GM12873 (cell line): ENCODE results near the gene HPS1.

ENCODE experiments used
- TF ChIP-seq, protein P1 (sequence below): IDR thresholded peaks from 2 replicates; pipeline ENCODE4 v1.5.1; 2012; ENCODE audit warnings: low read depth, mild to moderate bottlenecking, moderate library complexity, low read length, control low read depth; ENCODE audit not compliant: insufficient read depth; ENCODE audit errors: missing control alignments

Gene HPS1

DNA sequence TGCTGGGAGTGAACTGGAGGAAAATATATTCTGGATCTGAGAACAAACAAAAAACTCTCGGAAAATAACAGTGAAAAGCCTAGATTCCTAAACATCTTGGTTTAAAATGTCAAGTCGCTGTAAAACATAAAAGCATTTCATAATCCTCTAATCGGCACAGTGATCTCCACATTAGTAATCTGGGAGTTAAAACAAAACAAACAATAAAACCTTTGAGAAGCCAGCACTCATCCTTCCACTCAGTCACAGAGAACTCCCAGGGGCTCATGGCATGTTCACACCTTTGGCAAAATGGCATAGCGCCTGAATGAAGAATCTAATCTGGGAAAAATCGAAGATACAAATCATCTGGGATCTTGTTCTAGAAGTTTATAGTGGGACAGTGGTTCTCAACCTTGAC lies 24.1 kb upstream of the HPS1 start:
- TF ChIP-seq, protein P1, sequence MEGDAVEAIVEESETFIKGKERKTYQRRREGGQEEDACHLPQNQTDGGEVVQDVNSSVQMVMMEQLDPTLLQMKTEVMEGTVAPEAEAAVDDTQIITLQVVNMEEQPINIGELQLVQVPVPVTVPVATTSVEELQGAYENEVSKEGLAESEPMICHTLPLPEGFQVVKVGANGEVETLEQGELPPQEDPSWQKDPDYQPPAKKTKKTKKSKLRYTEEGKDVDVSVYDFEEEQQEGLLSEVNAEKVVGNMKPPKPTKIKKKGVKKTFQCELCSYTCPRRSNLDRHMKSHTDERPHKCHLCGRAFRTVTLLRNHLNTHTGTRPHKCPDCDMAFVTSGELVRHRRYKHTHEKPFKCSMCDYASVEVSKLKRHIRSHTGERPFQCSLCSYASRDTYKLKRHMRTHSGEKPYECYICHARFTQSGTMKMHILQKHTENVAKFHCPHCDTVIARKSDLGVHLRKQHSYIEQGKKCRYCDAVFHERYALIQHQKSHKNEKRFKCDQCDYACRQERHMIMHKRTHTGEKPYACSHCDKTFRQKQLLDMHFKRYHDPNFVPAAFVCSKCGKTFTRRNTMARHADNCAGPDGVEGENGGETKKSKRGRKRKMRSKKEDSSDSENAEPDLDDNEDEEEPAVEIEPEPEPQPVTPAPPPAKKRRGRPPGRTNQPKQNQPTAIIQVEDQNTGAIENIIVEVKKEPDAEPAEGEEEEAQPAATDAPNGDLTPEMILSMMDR, result no peak

DNA sequence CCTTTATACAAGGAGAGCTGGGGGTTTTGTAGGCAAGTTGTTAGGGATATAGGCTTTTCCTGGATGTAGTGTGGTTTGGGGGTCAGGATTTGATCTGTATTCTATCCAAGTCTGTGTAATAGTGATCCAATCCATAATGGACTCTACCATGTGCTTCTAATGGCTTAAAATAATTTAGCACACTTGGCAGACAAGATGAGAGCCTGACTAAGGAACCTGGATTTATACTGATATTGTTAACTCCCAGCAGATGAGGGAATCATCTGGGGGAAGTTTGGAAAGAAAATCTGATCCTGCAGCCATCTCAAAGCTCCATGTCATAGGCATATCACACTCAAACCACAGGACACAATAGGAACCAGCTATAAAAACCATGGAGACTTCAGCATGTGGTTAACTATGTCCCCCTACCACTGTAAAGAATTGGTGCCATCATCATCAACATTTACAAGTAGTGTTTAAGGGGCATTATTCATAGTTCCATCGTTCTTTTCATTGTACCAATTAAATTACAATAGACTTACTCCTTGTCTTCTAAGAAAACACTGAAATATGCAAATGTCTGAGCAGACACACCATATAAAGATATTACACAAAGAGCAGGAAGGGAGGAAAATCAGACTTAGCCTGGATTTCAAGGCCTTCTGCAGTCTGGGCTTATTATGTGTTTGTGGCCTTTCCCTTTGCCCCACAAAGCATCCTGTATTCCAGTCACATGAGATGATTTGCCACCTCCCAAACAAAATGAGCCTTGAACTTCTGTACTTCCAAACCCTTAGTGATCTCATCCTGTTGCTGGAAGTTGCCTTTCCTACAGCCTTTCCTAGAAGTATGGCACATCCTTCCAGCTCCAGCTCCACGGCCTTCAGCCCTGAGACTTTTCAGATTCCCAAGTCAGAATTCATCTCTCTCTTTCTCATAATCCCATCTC lies 22.5 kb upstream of the HPS1 start:
- TF ChIP-seq, protein P1, result no peak

GRCh38 chr10:98467506-98468318 lies 21.0 kb upstream of the HPS1 start:
- TF ChIP-seq, protein P1, result peak; percentile 91

GRCh38 chr10:98466861-98467505 lies 20.2 kb upstream of the HPS1 start:
- TF ChIP-seq, protein P1, result no peak

GRCh38 chr10:98465866-98466265 lies 19.1 kb upstream of the HPS1 start:
- TF ChIP-seq, protein P1, result no peak

DNA sequence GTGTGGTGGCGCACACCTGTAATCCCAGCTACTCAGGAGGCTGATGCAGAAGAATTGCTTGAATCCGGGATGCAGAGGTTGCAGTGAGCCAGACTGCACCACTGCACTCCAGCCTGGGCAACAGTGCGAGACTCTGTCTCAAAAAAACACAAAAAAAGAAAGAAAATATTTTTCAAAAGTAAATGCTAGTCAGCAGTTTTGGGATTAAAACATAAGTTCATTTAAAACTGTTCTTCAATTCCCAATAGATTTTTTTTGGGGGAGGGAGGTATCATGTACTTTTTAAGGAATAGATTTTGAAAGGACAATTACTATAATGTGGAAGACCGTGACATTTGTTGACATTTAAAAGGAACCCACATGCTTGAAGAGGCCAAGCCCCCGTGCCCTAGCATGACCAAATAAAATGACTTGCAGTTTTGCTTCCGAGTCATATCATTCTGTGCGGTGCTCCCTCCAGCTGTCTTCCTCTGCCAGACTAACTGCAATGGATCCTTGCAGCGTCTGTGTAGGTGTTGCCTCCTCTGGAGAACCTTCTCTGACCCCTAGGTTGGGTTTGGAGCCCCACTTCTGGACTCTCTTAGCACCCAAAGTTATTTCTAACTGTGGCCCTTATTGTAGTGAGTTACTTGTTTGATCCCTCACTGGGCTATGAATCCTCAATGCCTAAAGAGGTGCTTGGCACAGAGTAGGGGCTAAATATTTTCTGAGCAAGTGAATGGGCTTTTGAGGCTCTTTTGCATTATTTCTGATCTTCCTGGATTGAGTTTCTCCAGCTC lies 17.4 kb upstream of the HPS1 start:
- TF ChIP-seq, protein P1, result no peak
